HL-60 (cell line): ENCODE measurements around the gene GABARAP.
A peak's percentile ranks its signal among the peaks of the same experiment; 100 is the strongest.

ENCODE experiments used
- DNase-seq, 2 experiments: peaks; one replicate each; pipeline ENCODE4 v3.0.0-alpha.2; 2010 to 2020; ENCODE audit warnings: low read depth in 1 of 2, low spot score in 1 of 2
- H3K27ac ChIP-seq: fragments of 250-450 bp; sonication (Bioruptor Pico); replicated peaks from 2 replicates; pipeline ENCODE4 v1.5.1; 2020; ENCODE audit warnings: mild to moderate bottlenecking, moderate library complexity
- H3K27me3 ChIP-seq: fragments of 250-450 bp; sonication (Bioruptor Pico); 2 replicates; pipeline ENCODE4 v1.5.1; 2021; ENCODE audit warnings: mild to moderate bottlenecking, moderate library complexity; ENCODE audit not compliant: insufficient read depth, poor library complexity, severe bottlenecking
- H3K4me3 ChIP-seq: replicated peaks from 2 replicates; pipeline ENCODE4 v1.5.1; 2011; ENCODE audit warnings: mild to moderate bottlenecking, control low read depth, low read length; ENCODE audit not compliant: insufficient read depth
- CTCF ChIP-seq: IDR thresholded peaks from one replicate; pipeline ENCODE4 v1.5.1; 2011; ENCODE audit warnings: low read length, control low read depth, inconsistent platforms; ENCODE audit not compliant: insufficient read depth
- GABPA ChIP-seq: IDR thresholded peaks from 2 replicates; pipeline ENCODE4 v1.6.1; 2012; ENCODE audit warnings: low read depth
- POLR2AphosphoS5 ChIP-seq: IDR thresholded peaks from 2 replicates; pipeline ENCODE4 v1.6.1; 2012; ENCODE audit warnings: low read depth
- REST ChIP-seq: IDR thresholded peaks from 2 replicates; pipeline ENCODE4 v1.6.1; 2012; ENCODE audit warnings: low read depth; ENCODE audit not compliant: insufficient replicate concordance
- SPI1 ChIP-seq: IDR thresholded peaks from 2 replicates; pipeline ENCODE4 v1.6.1; 2012; ENCODE audit warnings: low read depth, mild to moderate bottlenecking, borderline replicate concordance
- microRNA-seq: library from miRNA; unstranded; fragments of <30 nt; microRNA quantifications from one replicate; pipeline ENCODE4, GENCODE V29; 2018

GABARAP gene

GRCh38 chr17:7191069-7191468 lies 51.2 kb downstream of the GABARAP start:
- Histone ChIP-seq H3K4me3 (no peak overlapping the region), H3K27ac (no peak overlapping the region), H3K27me3 (no peaks in the 10 kb centered on the region)
- no peak for TF ChIP-seq POLR2AphosphoS5
- no peak for DNase-seq

GRCh38 chr17:7190276-7190917 lies 51.9 kb downstream of the GABARAP start:
- TF ChIP-seq SPI1 = no peak
- no peak for TF ChIP-seq CTCF
- TF ChIP-seq POLR2AphosphoS5 = no peak
- no peak for TF ChIP-seq REST
- no peak for TF ChIP-seq GABPA
- Histone ChIP-seq H3K27ac (no peak overlapping the region), H3K4me3 (no peak overlapping the region), H3K27me3 (no peaks in the 10 kb centered on the region)
- DNase-seq = no peak

Small RNAs within 50 kb of the gene (microRNA-seq; reads per million reads assigned to microRNA genes)
- gene MIR324 = 1,785 reads per million, percentile 90 among the genes with 10 or more reads in this experiment
